ENCODE results near the gene LRP1B.

DNA sequence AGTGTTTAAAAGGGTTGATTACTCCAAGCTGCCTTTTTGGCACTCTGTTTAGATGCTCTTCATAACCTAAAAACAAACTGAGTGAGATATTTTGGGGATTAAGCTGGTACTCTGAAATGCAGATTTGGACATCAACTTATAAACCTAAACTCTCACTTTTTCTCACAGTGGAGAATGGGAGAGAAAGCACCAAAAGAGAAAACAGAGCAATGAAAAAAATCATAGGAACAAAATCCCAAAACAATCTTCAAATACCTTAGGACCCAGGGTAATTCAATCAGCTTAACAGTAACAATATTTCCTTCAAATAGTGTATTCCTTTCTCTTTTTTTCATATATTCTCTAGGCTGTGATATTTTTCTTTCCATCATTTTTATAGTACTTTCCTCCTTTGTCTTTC, 11.5 kb downstream of the LRP1B start:
- TF ChIP-seq YY1 (IDR thresholded peaks at IDR 0.05; ENCODE audit: insufficient read depth, insufficient read length) (no peak), ZNF274 (IDR thresholded peaks at IDR 0.05; ENCODE audit: low read depth, low read length) (no peak)

Measured in NT2/D1 (cell line).